ENCODE results near the gene RECQL5.

- no peak for TF ChIP-seq TAF1 (IDR thresholded peaks at IDR 0.05; ENCODE audit: low read depth, low read length)
- TF ChIP-seq POLR2AphosphoS5 (IDR thresholded peaks at IDR 0.05; ENCODE audit: low read depth, low read length) = no peak
- no peak for TF ChIP-seq POLR2A (IDR thresholded peaks at IDR 0.05; ENCODE audit: low read depth, low read length)
- no peak for TF ChIP-seq SPI1 (IDR thresholded peaks at IDR 0.05; ENCODE audit: low read depth, low read length)
- no peak for TF ChIP-seq POU2F2 (IDR thresholded peaks at IDR 0.05; ENCODE audit: low read depth, low read length)
- no peak for TF ChIP-seq PAX5 (IDR thresholded peaks at IDR 0.05; ENCODE audit: insufficient read depth, low read length, severe bottlenecking)
Measured at GRCh38 chr17:75684924-75685323, 18.0 kb upstream of the RECQL5 start.

Measured in GM12891 (cell line).